Transverse colon (tissue), 3 donors: ENCODE results near the gene OGT.

Experiments
- POLR2A ChIP-seq: fragments of 450-650 bp; IDR thresholded peaks from one replicate; pipeline ENCODE4 v1.6.1; 2016; ENCODE audit warnings: antibody characterized with exemption, mild to moderate bottlenecking, moderate library complexity
- TF ChIP-seq, protein P1 (sequence below), 5 experiments: fragments of 200-600 bp in 3 of 5; fragments of 450-650 bp in 2 of 5; sonication (generic) in 3 of 5; IDR thresholded peaks; 1 replicate in 2 of 5; 2 replicates in 3 of 5; pipeline ENCODE4 v1.5.1; 2016 to 2017; ENCODE audit warnings: antibody characterized with exemption in 5 of 5, inconsistent platforms in 3 of 5, mild to moderate bottlenecking in 2 of 5, moderate library complexity in 1 of 5

DNA sequence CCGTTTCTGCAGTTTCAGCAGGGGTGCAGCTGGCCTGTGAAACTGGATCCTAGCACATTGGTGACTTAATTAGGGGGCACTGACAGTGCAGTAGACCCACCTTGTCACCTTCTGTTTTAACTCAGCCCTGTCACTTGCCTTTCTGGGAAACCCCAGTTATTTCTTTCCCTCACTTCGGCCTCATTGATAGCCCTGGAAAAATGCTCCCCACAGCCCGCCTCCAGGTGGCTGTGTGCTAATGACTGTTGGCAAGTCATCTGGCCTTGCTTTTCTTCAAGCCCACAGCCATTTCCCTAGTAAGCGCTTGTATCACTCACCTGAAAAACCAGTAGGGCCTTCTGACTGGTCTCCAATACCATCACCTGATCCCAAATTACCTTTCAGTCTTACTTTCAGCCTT lies 82.2 kb downstream of the OGT start:
- TF ChIP-seq POLR2A: no peak
- TF ChIP-seq, protein P1, sequence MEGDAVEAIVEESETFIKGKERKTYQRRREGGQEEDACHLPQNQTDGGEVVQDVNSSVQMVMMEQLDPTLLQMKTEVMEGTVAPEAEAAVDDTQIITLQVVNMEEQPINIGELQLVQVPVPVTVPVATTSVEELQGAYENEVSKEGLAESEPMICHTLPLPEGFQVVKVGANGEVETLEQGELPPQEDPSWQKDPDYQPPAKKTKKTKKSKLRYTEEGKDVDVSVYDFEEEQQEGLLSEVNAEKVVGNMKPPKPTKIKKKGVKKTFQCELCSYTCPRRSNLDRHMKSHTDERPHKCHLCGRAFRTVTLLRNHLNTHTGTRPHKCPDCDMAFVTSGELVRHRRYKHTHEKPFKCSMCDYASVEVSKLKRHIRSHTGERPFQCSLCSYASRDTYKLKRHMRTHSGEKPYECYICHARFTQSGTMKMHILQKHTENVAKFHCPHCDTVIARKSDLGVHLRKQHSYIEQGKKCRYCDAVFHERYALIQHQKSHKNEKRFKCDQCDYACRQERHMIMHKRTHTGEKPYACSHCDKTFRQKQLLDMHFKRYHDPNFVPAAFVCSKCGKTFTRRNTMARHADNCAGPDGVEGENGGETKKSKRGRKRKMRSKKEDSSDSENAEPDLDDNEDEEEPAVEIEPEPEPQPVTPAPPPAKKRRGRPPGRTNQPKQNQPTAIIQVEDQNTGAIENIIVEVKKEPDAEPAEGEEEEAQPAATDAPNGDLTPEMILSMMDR (IDR thresholded peaks at IDR 0.05): no peak
